GM23338 (cell line): ENCODE measurements around the gene TMEM33. TPM values are rescaled to one million over a fixed set of nuclear protein-coding genes. Genes with fewer than 3 reads are reported as not detected.
"Not testable (repeated sequence)": the region's sequence is repeated elsewhere in the genome, so short reads cannot be mapped to it uniquely, and the experiment has no call there.

ENCODE experiments used
- ATAC-seq: fragments of 200-7000 bp; cut with Tn5 transposase; 3 replicates; pipeline ENCODE4 v1.9.1; 2020
- DNase-seq: peaks from one replicate; pipeline ENCODE4 v3.0.0-alpha.2; 2015; ENCODE audit warnings: low spot score
- H2AFZ ChIP-seq: fragments of 200-600 bp; sonication (generic); 2 replicates; pipeline ENCODE4 v1.8.0; 2016; ENCODE audit warnings: antibody characterized with exemption, mild to moderate bottlenecking, moderate library complexity
- H3F3A ChIP-seq: fragments of 200-600 bp; sonication (generic); replicated peaks from 2 replicates; pipeline ENCODE4 v1.8.0; 2017; ENCODE audit warnings: antibody characterized with exemption, mixed run types, low read depth
- H3K27ac ChIP-seq: fragments of 200-600 bp; sonication (generic); 2 replicates; pipeline ENCODE4 v1.6.1; 2016; ENCODE audit warnings: low read depth
- H3K27me3 ChIP-seq: fragments of 200-600 bp; sonication (generic); 2 replicates; pipeline ENCODE4 v1.8.0; 2016; ENCODE audit warnings: mild to moderate bottlenecking, mixed run types, moderate library complexity; ENCODE audit not compliant: insufficient read depth
- H3K36me3 ChIP-seq: fragments of 200-600 bp; sonication (generic); 2 replicates; pipeline ENCODE4 v1.8.0; 2016; ENCODE audit warnings: mild to moderate bottlenecking; ENCODE audit not compliant: insufficient read depth
- H3K4me1 ChIP-seq: fragments of 200-600 bp; sonication (generic); 2 replicates; pipeline ENCODE4 v1.8.0; 2016; ENCODE audit warnings: mild to moderate bottlenecking, moderate library complexity; ENCODE audit not compliant: insufficient read depth
- H3K4me2 ChIP-seq: fragments of 200-600 bp; sonication (generic); 2 replicates; pipeline ENCODE4 v1.7.1; 2017; ENCODE audit warnings: mixed run types
- H3K4me3 ChIP-seq: fragments of 200-600 bp; sonication (generic); 2 replicates; pipeline ENCODE4 v1.6.1; 2016; ENCODE audit warnings: mixed run types
- H3K79me2 ChIP-seq: fragments of 200-600 bp; sonication (generic); replicated peaks from 2 replicates; pipeline ENCODE4 v1.8.0; 2017; ENCODE audit warnings: mild to moderate bottlenecking; ENCODE audit not compliant: insufficient read depth
- H3K9me2 ChIP-seq: fragments of 200-600 bp; sonication (generic); 2 replicates; pipeline ENCODE4 v1.8.0; 2017; ENCODE audit not compliant: insufficient read depth
- H4K20me1 ChIP-seq: fragments of 200-600 bp; sonication (generic); replicated peaks from 2 replicates; pipeline ENCODE4 v1.8.0; 2017; ENCODE audit warnings: mild to moderate bottlenecking; ENCODE audit not compliant: insufficient read depth
- H3K27ac Mint-ChIP-seq: 2 replicates; pipeline ENCODE4 v1.8.0; 2020; ENCODE audit warnings: inconsistent platforms, mild to moderate bottlenecking, moderate library complexity, mixed read lengths
- H3K27me3 Mint-ChIP-seq: 3 replicates; pipeline ENCODE4 v1.8.0; 2022; ENCODE audit warnings: low read depth, mild to moderate bottlenecking, moderate library complexity, mixed read lengths, inconsistent platforms; ENCODE audit not compliant: insufficient read depth, poor library complexity
- H3K36me3 Mint-ChIP-seq: 3 replicates; pipeline ENCODE4 v1.8.0; 2021; ENCODE audit warnings: low read depth, mild to moderate bottlenecking, inconsistent platforms, moderate library complexity, mixed read lengths
- H3K4me1 Mint-ChIP-seq: 3 replicates; pipeline ENCODE4 v1.8.0; 2020; ENCODE audit warnings: mild to moderate bottlenecking, inconsistent platforms, mixed read lengths
- H3K4me3 Mint-ChIP-seq: 3 replicates; pipeline ENCODE4 v1.8.0; 2021; ENCODE audit warnings: moderate library complexity, mild to moderate bottlenecking, inconsistent platforms, mixed read lengths
- H3K9me3 Mint-ChIP-seq: 3 replicates; pipeline ENCODE4 v1.8.0; 2020; ENCODE audit warnings: moderate library complexity, mild to moderate bottlenecking, inconsistent platforms, mixed read lengths
- CREB1 ChIP-seq: fragments of 250-450 bp; sonication (Bioruptor Pico); IDR thresholded peaks from 2 replicates; pipeline ENCODE4 v1.5.0; 2020; ENCODE audit warnings: low read depth, mild to moderate bottlenecking, moderate library complexity
- EZH2 ChIP-seq: fragments of 200-600 bp; sonication (generic); IDR thresholded peaks from one replicate; pipeline ENCODE4 v1.8.0; 2017; ENCODE audit warnings: antibody characterized with exemption, mild to moderate bottlenecking, low read depth; ENCODE audit not compliant: unreplicated experiment
- EZH2phosphoT487 ChIP-seq: fragments of 200-600 bp; sonication (generic); IDR thresholded peaks from one replicate; pipeline ENCODE4 v1.8.1; 2018; ENCODE audit warnings: antibody characterized with exemption; ENCODE audit not compliant: unreplicated experiment
- JUNB ChIP-seq: IDR thresholded peaks from one replicate; pipeline ENCODE4 v1.6.1; 2016; ENCODE audit warnings: antibody characterized with exemption; ENCODE audit not compliant: unreplicated experiment
- NANOG ChIP-seq: IDR thresholded peaks from 2 replicates; pipeline ENCODE4 v1.6.1; 2016; ENCODE audit warnings: antibody characterized with exemption, borderline replicate concordance
- POLR2AphosphoS5 ChIP-seq: IDR thresholded peaks from 2 replicates; pipeline ENCODE4 v1.6.1; 2016; ENCODE audit warnings: antibody characterized with exemption, low read depth
- STAT1 ChIP-seq: IDR thresholded peaks from one replicate; pipeline ENCODE4 v1.6.1; 2016; ENCODE audit warnings: antibody characterized with exemption; ENCODE audit not compliant: unreplicated experiment
- ZNF114 ChIP-seq: fragments of 250-450 bp; sonication (Bioruptor Pico); IDR thresholded peaks from 2 replicates; pipeline ENCODE4 v1.5.0; 2020; ENCODE audit warnings: mild to moderate bottlenecking, moderate library complexity
- ZNF331 ChIP-seq: fragments of 250-450 bp; sonication (Bioruptor Pico); IDR thresholded peaks from 2 replicates; pipeline ENCODE4 v1.5.0; 2020; ENCODE audit warnings: low read depth, mild to moderate bottlenecking, moderate library complexity
- polyA plus RNA-seq: library from polyadenylated mRNA; unstranded; fragments of >200 nt; fragmentation: Nextera tagmentation; extraction: Ambion mirVana; gene quantifications from 2 replicates; pipeline ENCODE4 v1.2.1, GENCODE V29; 2016
- total RNA-seq: library from RNA; depleted of rRNA; stranded (reverse); fragments of >200 nt; shearing (Covaris generic); gene quantifications from 2 replicates; pipeline ENCODE4 v1.2.3, GENCODE V29; 2014
- TF ChIP-seq, protein P1 (sequence below): IDR thresholded peaks from 2 replicates; pipeline ENCODE4 v1.6.1; 2016; ENCODE audit warnings: antibody characterized with exemption
- TF ChIP-seq, protein P2 (sequence below): IDR thresholded peaks from one replicate; pipeline ENCODE4 v1.6.1; 2018; ENCODE audit warnings: antibody characterized with exemption; ENCODE audit not compliant: unreplicated experiment

The TMEM33 gene
- total and polyA plus RNA-seq, 2 experiments from 2014 or later, result 46.2 to 117 TPM

DNA sequence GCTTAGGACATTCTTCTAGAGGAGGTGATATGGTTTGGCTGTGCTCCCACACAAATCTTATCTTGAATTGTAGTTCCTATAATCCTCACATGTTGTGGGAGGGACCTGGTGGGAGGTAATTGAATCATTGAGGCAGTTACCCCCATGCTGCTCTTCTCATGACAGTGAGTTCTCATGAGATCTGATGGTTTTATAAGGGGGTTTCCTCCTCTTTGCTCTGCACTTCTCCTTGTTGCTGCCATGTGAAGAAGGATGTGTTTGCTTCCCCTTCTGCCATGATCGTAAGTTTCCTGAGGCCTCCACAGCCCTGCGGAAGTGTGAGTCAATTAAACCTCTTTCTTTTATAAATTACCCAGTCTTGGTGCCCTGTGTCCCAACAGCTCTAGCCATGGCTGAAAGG, 14.8 kb upstream of the TMEM33 start:
- H3K4me1 ChIP-seq, ATAC-seq, H3K36me3 ChIP-seq, H3K4me3 Mint-ChIP-seq, H3K4me1 Mint-ChIP-seq, H3K4me3 ChIP-seq, H3K79me2 ChIP-seq, H2AFZ ChIP-seq, H3K27ac ChIP-seq, H4K20me1 ChIP-seq, H3K27ac Mint-ChIP-seq, H3K4me2 ChIP-seq, DNase-seq, H3F3A ChIP-seq: not testable (repeated sequence)
- peaks cover 40% of the 10 kb centered on the region for H3K27me3 Mint-ChIP-seq
- Histone ChIP-seq H3K27me3 (peaks cover 37% of the 10 kb centered on the region), H3K9me2 (peaks cover 13% of the 10 kb centered on the region; the same call in 1 of the 2 replicates)
- H3K9me3 Mint-ChIP-seq, result peaks cover 41% of the 10 kb centered on the region
- peaks cover 21% of the 10 kb centered on the region; the same call in 2 of the 3 replicates for H3K36me3 Mint-ChIP-seq

DNA sequence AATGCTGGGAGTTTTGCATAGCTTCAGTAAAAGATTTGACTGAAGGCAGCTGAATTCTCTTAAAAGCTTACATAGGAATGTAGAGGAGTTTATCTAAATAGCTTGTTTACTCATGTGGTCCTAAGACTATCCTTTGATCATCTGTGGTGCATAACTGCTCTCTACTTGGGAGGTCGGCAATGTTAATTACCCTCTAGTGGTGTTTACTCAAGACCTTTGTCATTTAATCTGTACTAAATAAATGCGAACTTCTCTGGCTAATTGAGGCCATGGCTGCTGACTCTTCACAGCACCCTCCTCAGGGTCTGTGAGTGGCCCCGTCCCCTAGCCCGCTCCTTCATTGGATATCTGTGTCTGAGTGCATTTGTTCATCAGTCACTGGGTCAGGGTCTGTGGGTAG, 13.8 kb upstream of the TMEM33 start:
- TF ChIP-seq NANOG (peak; percentile 82), ZNF331 (CRISPR knock-in tag) (no peak)
- Mint-ChIP-seq H3K27me3 (peaks cover 40% of the 10 kb centered on the region), H3K9me3 (peaks cover 41% of the 10 kb centered on the region), H3K4me3 (no peak overlapping the region), H3K36me3 (peaks cover 21% of the 10 kb centered on the region; the same call in 2 of the 3 replicates), H3K4me1 (no peaks in the 10 kb centered on the region), H3K27ac (no peak overlapping the region)
- DNase-seq (peak; percentile 52), ATAC-seq (no peak)
- Histone ChIP-seq H4K20me1 (no peaks in the 10 kb centered on the region), H3K27ac (no peak overlapping the region), H3K9me2 (peaks cover 16% of the 10 kb centered on the region; the same call in 1 of the 2 replicates), H3K4me3 (no peak overlapping the region), H3K36me3 (no peaks in the 10 kb centered on the region), H3K4me1 (no peaks in the 10 kb centered on the region), H3K79me2 (no peaks in the 10 kb centered on the region), H3K4me2 (no peak overlapping the region), H2AFZ (no peak overlapping the region), H3K27me3 (peaks cover 37% of the 10 kb centered on the region), H3F3A (no peaks in the 10 kb centered on the region)

DNA sequence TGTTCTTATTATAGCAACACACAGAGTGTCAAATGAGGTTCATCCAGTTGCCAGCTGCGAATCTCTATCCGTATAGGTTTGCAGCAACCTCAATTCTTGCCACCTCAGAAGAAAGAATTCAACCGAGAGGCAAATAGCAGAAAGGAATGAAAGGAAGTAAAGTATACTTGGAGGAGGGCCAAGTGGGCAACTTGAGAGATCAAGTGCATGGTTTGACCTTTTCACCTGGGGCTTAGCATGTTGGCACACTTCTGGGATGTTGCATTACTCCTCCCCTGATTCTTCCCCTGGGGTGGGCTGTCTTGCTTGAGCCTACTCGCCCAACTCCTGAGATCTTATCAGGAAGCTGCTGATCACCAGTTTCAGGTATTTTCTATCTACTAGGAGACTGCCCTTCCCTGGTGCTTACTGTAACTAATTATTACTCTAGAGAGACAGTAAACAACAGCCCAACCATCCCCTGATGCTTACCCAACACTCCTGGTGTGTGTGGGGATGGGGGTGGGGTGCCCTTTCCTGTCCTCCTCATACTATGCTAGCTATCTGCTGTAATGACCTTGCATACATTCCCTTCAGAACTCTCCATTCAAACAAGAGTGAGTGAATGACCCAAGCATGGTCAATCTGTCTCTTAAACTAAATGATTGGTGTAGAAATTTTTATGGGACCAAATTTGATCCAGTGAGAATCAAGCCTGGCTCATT, 7.3 kb upstream of the TMEM33 start:
- no peak overlapping the region for H3K4me3 ChIP-seq
- Mint-ChIP-seq H3K4me3 (no peak overlapping the region), H3K27me3 (peaks cover 10% of the 10 kb centered on the region), H3K9me3 (peaks cover 10% of the 10 kb centered on the region), H3K36me3 (no peaks in the 10 kb centered on the region), H3K27ac (no peak overlapping the region), H3K4me1 (no peaks in the 10 kb centered on the region)
- H3K79me2 ChIP-seq, result no peaks in the 10 kb centered on the region
- ATAC-seq, result no peak
- H3K4me2 ChIP-seq, result no peak overlapping the region
- no peak overlapping the region for H3K27ac ChIP-seq
- H3F3A ChIP-seq, result no peaks in the 10 kb centered on the region
- no peaks in the 10 kb centered on the region for H3K4me1 ChIP-seq
- no peaks in the 10 kb centered on the region for H3K36me3 ChIP-seq
- no peaks in the 10 kb centered on the region for H4K20me1 ChIP-seq
- H3K9me2 ChIP-seq, result peaks cover 9% of the 10 kb centered on the region; the same call in 1 of the 2 replicates
- H2AFZ ChIP-seq, result no peak overlapping the region
- H3K27me3 ChIP-seq, result peaks cover 12% of the 10 kb centered on the region; the same call in 1 of the 2 replicates
- no peak for DNase-seq
- TF ChIP-seq ZNF331 (CRISPR knock-in tag) (no peak), EZH2phosphoT487 (no peak), ZNF114 (CRISPR knock-in tag) (no peak), STAT1 (no peak), EZH2 (no peak), POLR2AphosphoS5 (no peak), CREB1 (CRISPR knock-in tag) (no peak), JUNB (no peak)
- TF ChIP-seq, protein P1, sequence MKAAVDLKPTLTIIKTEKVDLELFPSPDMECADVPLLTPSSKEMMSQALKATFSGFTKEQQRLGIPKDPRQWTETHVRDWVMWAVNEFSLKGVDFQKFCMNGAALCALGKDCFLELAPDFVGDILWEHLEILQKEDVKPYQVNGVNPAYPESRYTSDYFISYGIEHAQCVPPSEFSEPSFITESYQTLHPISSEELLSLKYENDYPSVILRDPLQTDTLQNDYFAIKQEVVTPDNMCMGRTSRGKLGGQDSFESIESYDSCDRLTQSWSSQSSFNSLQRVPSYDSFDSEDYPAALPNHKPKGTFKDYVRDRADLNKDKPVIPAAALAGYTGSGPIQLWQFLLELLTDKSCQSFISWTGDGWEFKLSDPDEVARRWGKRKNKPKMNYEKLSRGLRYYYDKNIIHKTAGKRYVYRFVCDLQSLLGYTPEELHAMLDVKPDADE, result no peak
- TF ChIP-seq, protein P2, sequence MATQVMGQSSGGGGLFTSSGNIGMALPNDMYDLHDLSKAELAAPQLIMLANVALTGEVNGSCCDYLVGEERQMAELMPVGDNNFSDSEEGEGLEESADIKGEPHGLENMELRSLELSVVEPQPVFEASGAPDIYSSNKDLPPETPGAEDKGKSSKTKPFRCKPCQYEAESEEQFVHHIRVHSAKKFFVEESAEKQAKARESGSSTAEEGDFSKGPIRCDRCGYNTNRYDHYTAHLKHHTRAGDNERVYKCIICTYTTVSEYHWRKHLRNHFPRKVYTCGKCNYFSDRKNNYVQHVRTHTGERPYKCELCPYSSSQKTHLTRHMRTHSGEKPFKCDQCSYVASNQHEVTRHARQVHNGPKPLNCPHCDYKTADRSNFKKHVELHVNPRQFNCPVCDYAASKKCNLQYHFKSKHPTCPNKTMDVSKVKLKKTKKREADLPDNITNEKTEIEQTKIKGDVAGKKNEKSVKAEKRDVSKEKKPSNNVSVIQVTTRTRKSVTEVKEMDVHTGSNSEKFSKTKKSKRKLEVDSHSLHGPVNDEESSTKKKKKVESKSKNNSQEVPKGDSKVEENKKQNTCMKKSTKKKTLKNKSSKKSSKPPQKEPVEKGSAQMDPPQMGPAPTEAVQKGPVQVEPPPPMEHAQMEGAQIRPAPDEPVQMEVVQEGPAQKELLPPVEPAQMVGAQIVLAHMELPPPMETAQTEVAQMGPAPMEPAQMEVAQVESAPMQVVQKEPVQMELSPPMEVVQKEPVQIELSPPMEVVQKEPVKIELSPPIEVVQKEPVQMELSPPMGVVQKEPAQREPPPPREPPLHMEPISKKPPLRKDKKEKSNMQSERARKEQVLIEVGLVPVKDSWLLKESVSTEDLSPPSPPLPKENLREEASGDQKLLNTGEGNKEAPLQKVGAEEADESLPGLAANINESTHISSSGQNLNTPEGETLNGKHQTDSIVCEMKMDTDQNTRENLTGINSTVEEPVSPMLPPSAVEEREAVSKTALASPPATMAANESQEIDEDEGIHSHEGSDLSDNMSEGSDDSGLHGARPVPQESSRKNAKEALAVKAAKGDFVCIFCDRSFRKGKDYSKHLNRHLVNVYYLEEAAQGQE, result no peak
